ENCODE measurements around the gene GPBAR1.

DNA sequence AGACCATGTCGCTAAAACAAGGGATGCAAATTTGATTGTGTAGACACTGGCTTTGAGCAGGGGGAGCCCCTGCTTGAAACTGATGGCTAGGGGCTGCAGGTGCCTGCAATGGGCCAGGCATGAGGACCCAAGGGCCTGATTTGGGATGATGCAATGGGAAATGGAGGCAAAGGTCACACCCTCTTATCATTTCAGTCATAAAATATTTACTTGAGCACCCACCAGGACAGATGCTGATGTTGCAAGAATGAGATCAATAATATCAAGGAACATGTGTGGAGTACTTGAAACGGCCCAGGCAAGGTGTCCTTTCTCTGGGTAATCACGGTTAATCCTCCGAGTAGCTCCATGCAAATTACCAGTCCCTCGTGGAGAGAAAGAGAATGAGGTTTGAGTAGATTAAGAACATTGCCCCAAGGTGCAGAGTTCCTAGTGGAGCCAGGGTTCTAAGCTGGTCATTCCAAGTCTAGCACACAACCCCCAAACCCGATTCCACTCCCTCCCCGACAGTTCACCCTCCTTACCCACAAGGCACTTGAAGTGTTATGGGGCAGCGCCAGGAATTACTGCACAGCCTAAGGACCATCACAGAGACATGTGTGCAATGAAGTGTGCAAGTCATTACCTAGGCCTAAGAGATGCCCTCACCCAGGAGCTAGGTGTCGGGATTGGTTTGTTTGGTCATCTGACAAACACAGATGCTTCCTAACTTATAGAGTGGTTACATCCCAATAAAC lies 45.5 kb downstream of the GPBAR1 start:
- TF ChIP-seq, protein P1, sequence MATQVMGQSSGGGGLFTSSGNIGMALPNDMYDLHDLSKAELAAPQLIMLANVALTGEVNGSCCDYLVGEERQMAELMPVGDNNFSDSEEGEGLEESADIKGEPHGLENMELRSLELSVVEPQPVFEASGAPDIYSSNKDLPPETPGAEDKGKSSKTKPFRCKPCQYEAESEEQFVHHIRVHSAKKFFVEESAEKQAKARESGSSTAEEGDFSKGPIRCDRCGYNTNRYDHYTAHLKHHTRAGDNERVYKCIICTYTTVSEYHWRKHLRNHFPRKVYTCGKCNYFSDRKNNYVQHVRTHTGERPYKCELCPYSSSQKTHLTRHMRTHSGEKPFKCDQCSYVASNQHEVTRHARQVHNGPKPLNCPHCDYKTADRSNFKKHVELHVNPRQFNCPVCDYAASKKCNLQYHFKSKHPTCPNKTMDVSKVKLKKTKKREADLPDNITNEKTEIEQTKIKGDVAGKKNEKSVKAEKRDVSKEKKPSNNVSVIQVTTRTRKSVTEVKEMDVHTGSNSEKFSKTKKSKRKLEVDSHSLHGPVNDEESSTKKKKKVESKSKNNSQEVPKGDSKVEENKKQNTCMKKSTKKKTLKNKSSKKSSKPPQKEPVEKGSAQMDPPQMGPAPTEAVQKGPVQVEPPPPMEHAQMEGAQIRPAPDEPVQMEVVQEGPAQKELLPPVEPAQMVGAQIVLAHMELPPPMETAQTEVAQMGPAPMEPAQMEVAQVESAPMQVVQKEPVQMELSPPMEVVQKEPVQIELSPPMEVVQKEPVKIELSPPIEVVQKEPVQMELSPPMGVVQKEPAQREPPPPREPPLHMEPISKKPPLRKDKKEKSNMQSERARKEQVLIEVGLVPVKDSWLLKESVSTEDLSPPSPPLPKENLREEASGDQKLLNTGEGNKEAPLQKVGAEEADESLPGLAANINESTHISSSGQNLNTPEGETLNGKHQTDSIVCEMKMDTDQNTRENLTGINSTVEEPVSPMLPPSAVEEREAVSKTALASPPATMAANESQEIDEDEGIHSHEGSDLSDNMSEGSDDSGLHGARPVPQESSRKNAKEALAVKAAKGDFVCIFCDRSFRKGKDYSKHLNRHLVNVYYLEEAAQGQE (IDR thresholded peaks at IDR 0.05; ENCODE audit: unreplicated experiment) = no peak
- TF ChIP-seq, protein P2, sequence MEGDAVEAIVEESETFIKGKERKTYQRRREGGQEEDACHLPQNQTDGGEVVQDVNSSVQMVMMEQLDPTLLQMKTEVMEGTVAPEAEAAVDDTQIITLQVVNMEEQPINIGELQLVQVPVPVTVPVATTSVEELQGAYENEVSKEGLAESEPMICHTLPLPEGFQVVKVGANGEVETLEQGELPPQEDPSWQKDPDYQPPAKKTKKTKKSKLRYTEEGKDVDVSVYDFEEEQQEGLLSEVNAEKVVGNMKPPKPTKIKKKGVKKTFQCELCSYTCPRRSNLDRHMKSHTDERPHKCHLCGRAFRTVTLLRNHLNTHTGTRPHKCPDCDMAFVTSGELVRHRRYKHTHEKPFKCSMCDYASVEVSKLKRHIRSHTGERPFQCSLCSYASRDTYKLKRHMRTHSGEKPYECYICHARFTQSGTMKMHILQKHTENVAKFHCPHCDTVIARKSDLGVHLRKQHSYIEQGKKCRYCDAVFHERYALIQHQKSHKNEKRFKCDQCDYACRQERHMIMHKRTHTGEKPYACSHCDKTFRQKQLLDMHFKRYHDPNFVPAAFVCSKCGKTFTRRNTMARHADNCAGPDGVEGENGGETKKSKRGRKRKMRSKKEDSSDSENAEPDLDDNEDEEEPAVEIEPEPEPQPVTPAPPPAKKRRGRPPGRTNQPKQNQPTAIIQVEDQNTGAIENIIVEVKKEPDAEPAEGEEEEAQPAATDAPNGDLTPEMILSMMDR (conservative IDR thresholded peaks at IDR 0.05; ENCODE audit: low read depth in 2 of 2) = no peak
